GM19043 (cell line): Measurements from ENCODE around the gene RPL7A.
"Not testable (repeated sequence)": the region's sequence is repeated elsewhere in the genome, so short reads cannot be mapped to it uniquely, and the experiment has no call there.

Experiments
- ATAC-seq: cut with Tn5 transposase; IDR thresholded peaks from one replicate; pipeline ENCODE4 v1.9.1; 2021; ENCODE audit warnings: low read depth; ENCODE audit not compliant: unreplicated experiment

Gene RPL7A

GRCh38 chr9:133366435-133366834, 18.4 kb downstream of the RPL7A start:
- ATAC-seq, result no peak

- ATAC-seq, result no peak
Measured at GRCh38 chr9:133367221-133367620, 19.2 kb downstream of the RPL7A start.

- no peak for ATAC-seq
Measured at GRCh38 chr9:133367778-133368177, 19.8 kb downstream of the RPL7A start.

DNA sequence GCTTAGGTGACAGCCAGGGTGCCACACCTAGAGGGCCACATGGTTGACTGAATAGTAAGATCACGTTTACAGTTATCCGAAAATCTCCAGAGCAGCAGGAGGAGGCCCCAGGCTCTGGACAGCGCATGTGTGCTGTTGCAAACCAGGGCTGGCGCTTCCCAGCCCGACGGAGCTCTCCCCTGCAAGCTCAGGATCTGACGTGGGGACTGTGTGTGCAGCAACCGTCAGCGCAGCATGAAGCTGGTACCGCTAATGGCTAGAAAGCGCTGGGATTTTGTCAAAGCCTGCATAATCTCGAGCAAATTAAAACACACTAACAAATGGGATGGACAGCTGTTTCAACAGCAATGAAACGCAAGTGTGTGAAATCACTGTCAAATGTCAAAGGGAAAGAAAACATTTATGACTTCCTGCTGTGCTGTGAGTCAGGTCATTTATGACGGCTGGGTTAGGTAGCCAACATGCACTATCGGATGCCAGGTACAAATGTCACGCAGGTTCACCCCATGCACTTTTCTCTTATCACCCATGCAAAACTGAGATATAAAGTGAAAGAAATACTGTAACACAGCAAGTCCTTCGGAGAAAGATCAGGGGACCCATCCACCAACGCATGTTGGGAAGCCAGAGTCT, 20.3 kb downstream of the RPL7A start:
- ATAC-seq, result no peak

- no peak for ATAC-seq
Measured at GRCh38 chr9:133369422-133369821, 21.4 kb downstream of the RPL7A start.

DNA sequence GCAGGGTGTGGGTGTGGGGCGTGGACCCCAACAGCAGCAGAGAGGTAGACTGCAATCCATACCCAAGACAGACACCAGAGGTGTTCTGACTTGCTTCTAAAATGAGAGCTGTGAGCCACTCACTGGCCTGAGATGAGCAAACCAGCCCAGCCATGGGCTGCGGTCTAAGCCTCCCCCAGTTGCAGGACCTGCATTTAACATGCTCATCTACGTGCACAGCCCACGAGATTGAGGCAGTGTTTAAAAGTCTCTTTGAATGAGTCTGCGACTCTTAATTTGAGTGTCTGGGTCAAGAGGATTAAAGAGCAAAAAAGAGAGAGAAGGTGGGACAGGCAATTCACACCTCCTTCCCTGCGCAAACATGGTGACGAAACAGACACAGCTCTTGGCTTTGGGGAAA, 21.9 kb downstream of the RPL7A start:
- ATAC-seq, result no peak

DNA sequence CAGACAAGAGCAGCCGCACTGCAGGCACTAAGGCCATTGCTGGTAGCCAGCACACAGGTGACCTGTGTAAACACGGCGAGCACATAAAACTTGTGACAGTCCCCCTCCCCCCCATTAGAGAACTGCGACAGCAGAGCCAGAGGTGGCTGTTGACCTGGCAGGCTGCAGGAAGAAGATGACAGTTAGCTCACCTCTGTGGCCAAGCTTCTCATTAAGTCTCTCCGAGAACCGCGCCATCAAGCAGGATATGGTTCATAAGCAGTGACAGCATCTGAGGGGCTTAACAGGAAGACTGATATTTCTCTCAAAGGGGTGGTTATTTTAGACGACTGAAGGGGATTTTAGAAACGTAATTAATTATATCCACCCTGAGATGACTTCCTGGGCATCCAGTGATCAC, 22.7 kb downstream of the RPL7A start:
- no peak for ATAC-seq

DNA sequence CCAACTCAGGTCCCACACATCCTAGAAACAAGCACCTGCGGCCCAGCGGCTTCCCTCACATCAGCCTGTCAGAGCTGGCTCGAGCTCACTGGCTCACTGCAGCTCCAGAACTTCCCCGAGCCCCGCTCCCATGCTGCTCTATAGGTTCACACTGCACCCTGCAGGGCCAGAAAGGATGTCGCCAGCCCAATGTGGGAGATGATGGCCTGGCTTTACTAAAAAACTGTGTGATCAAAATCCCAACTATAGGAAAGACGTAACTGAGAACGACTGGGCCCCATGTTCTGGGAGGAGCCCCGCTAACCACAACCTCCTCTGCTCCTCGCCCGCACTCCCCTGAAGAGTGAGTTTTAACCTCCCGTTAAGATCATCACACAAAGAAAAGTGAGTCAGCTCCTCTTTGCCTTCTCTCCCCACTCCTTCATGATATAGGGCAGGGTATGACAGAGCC, 23.3 kb downstream of the RPL7A start:
- no peak for ATAC-seq

DNA sequence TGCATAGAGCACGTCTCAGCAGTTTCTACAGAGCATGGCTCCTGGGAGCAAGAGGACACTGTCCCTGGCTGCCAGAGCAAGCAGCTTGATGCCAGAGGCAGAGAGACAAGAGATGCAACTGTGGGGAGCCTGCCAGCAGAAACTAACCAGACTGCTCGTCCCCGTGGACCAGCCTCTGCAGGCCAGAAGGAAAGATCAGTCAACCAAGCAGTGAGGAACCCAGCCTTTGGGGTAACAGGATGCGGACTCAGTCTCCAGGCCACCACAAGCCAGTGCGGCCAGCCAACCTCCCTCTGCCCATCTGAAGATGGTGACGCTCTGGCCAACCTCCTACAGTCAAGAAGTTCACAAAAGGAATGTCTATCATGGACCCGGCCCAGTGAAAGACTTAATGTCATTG, 24.1 kb downstream of the RPL7A start:
- no peak for ATAC-seq

DNA sequence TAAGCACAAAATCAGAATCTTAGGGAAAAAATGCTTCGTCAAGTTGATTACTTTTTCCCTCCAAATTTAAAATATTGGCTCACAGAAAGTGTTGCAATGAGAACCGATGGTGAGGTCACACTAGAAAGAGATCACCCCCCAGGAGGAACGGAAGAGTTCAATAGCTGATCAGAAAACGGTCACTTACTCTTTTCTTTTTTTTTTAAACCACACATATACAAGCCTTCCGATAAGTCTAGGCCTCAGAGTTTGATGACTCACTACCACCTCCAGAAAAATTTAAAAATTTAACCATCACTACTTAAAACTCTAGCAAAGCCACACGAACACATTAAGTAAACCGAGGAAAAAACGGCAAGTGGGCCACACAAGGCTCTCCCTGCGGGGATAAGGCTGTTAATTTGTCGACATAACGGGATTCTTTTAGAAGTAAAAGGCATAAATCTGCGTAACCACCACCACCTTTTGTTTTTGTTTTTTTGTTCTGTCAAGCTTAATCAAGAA, 26.6 kb downstream of the RPL7A start:
- ATAC-seq, result no peak

DNA sequence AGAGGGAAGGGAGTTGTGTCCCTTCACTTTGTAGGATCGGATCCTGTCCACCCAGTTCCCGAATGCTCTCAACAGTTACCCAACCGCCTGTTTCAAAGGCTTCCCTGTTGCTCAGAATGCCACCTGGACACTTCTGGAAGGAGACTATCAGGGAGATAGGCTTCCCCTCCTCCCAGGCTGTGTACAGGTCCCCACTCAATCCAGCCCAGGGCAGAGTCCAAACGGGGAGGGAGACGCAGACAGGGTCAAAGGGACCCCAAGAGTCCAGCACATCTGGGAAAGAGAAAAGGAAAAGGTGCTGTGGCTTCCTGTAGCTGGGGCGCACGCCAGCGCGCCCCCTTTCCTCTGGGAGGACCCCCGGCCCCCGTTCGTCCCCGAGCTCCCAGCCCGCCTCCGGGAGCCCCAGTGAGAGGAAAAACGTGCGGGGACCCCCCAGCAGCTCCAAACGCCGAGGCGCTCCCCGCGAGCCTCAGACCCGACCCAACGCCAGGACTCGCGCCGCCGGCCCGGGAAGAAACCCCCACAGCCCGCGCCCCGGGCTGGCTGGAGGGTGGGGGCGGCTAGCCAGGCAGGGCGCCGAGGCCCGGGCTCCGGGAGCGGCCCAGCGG, 27.2 kb downstream of the RPL7A start:
- no peak for ATAC-seq

GRCh38 chr9:133375724-133376654, 28.0 kb downstream of the RPL7A start, which contains the start of the genes STKLD1 and SURF4:
Gene STKLD1 (plus strand): TSS chr9:133376366. CDS start chr9:133376474, 108 bp downstream.
Gene SURF4 (minus strand): TSS chr9:133376060. CDS start chr9:133375969, 91 bp downstream.
- ATAC-seq, result peak; percentile 94

DNA sequence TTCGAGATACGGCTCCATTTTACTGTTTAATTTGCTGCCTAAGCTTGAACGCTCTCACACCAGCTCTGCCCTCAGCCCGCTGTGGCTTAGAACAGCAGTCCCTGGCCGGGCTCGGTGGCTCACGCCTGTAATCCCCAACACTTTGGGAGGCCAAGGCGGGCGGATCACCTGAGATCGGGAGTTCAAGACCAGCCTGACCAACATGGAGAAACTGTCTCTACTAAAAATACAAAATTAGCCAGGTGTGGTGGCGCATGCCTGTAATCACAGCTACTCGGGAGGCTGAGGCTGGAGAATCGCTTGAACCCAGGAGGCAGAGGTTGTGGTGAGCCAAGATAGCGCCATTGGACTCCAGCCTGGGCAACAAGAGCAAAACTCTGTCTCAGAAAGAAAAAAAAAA, 29.3 kb downstream of the RPL7A start:
- not testable (repeated sequence) for ATAC-seq

DNA sequence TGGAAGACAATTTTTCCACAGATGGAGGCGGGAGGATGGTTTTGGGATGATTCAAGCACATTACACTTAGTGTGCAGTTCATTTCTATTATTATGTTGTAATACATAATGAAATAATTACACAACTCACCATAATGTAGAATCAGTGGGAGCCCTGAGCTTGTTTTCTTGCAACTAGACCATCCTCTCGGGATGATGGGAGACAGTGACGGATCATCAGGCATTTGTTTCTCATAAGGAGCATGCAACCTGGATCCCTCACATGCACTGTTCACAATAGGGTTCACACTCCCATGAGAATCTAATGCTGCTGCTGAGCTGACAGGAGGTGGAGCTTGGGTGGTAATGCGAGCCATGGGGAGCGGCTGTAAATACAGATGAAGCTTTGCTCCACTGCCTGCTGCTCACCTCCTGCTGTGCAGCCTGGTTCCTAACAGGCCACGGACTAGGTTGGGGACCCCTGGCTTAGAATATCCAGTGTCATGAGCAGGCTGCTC, 29.8 kb downstream of the RPL7A start:
- no peak for ATAC-seq

DNA sequence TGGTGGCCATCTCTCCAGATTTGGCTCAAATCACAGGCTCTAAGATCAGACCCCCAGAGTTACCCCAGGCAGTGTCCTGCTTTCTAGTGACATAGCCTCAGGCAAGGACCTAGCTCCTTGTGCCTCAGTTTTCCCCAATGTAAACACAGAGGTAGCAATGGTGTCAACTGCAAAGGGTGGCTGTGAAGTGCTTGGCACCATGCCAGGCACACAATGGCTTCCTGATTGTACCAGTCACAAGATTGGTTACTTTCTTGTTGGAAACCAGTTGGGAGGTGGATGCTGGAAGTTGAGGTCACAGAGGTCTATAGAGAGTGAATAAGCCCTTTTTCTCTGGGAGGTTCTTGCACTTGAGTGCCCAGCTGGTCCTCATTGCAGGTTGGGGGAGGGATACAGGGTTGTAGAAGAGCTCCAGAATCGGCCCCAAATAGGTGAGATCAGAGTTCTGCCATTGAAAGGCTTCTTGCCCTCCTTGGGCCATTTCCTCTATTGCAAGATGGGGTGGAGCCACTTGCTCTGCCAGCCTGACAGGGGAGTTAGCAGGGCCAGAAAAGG, 30.5 kb downstream of the RPL7A start:
- ATAC-seq, result no peak

DNA sequence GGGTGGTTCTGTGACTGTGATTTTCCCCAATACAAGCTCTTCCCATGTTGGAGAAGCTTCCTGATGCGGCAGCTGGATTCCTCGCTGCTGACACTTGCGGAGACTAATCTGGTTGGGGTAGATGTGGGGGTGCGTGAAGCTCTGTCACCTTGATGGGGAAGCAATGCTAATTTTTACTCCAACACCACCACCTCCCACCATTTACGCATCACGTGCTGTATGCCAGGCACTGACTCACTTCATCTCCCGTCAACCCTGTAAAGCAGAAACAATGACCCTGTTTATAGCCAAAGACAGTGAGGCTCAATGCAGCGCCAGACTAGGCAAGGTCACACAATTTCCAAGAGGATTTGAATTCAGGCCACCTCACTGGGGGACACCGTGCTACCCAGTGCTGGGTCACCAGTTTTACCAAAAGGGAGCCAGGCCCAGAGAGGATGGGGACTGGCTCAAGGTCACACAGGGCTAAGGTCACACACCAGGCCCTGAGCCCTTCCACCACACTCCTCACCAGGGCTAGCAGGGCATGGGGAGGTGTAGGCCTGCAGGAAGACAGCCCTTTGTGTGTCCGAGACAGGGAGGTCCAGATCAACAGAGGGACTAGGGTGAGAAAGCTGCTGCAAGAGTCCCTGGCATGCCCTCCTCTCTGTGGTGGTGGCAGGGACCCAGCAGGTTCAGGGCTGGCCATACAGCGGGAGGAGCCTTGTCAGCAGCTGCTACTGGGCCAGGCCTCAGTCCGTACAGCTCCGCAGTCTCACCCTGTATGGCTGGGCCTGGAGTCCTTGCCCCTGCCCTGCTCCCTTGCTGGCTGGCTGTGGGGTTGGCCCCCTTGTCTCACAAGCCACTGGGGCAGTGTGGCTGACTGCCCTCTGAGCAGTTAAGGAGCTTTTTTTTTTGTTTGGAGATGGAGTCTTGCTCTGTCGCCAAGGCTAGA, 31.4 kb downstream of the RPL7A start:
- ATAC-seq, result no peak

DNA sequence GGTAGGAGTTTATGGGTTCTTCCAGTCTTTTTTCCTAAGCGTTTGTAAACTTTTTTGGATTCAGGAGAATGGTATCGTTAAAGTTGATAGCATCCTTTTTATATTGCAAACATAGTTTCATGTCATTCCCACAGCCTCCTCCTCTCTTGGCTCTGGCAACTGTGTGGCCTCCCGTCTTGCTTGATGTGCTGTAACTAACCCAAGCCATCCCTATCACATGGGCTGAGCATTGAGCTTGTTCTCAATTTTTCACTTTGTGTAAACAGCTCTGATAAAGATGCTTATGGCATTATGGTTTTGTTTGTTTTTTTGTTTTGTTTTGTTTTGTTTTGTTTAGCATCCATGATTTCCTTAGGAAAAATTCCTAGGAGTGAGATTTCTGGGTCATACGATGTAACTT, 32.7 kb downstream of the RPL7A start:
- no peak for ATAC-seq

- no peak for ATAC-seq
Measured at GRCh38 chr9:133382507-133383141, 34.6 kb downstream of the RPL7A start.

DNA sequence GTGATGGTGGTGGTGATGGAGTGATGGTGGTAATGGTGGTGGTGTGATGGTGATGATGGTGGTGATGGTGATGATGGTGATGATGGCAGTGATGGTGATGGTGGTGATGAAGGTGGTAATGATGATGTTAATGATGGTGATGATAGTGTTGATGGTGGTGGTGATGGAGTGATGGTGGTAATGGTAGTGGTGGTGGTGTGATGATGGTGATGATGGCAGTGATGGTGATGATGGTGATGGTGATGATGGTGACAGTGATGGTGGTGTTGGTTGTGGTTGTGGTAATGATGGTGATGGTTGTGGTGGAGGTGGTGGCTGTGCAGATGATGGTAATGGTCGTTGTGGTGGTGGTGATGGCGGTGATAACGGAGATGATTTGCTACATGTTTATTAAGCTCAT, 35.4 kb downstream of the RPL7A start:
- ATAC-seq, result no peak
